Stimulated activated CD4-positive, alpha-beta T cell treated with anti-CD3 and anti-CD28 coated beads, TNF-alpha, amount 100 ng/mL, for 24 hours (primary cell): ENCODE data around the gene DCTN5.
"Not testable (repeated sequence)": the region's sequence is repeated elsewhere in the genome, so short reads cannot be mapped to it uniquely, and the experiment has no call there.

Source experiments
- DNase-seq, 3 experiments: peaks; one replicate each; pipeline ENCODE4 v3.0.0-alpha.2; 2020; ENCODE audit warnings: low read depth in 3 of 3

The DCTN5 gene

GRCh38 chr16:23640931-23641765 lies at the start of gene DCTN5, which contains the start of gene PALB2:
DCTN5 (plus strand) TSS chr16:23641466; CDS start chr16:23641543, 77 bp downstream.
PALB2 (minus strand) TSS chr16:23641310; CDS start chr16:23641157, 153 bp downstream.
- DNase-seq, result peak; percentile 77 to 89 (median 81)

GRCh38 chr16:23594186-23594585 lies 47.1 kb upstream of the DCTN5 start:
- DNase-seq, result no peak

DNA sequence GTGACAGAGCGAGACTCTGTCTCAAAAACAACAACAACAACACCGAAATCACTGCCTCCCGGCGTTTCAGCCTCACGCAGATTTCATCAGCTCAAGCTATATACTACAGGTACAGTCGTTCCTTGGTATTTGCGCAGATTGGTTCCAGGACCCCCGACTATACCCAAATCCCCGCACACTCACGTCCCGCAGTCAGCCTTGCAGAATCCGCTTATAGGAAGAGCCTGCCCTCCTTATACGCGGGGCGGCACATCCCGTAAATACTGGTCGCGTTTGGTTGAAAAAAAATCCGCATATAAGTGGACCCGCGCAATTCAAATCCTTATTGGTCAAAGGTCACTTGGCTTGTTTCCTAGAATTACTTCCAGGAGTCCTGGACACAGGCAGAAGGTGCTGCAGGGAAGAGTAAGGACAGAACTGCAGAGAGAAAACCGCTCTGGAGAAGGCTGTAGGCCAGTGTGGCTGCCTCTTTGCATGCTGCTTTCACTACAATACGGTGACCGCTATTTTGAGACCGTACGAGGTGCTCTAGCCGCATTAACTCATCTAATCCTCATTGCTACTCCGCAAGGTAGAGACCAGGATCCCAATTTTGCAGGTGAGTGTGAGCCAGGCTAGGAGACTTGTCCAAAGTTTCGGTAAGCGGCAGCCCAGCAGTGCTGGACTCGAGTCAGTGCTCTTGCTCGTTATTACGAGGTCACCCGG lies 45.9 kb upstream of the DCTN5 start:
- no peak for DNase-seq

DNA sequence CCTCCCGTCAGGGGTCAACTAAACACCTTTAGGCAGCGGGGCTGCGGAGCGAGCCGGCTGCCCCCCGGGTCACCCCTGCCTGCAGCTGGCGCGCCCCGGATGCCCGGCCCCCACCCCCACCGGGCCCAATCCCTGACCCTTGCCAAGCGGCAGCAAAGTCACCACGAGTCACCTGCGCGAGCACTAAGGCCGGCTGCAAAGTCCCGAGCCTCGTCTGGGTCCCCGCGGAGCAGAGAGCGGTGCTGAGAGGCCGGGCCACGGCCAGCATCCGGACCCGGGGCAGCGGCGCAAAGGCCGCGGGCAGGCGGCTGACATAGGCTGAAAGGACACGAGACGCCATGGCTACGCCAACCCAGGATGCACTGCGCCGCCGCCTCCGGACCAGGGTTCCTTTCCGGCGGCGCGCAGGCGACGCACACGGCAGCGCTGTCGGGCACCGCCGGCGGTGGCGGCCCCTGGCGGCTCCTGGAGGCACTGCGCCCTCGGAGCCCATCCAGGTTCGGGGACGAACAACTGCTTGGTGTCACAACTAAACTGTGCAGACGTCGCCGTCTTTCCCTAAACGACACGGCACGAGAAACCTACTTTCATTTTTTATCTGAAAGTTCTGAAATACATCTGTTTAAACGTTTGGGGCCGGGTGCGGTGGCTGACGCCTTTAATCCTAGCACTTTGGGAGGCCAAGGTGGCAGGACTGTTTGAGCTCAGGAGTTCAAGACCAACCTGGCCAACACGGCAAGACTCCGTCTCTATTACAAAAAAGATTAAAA lies 45.1 kb upstream of the DCTN5 start, which contains the start of gene NDUFAB1:
Gene NDUFAB1 (minus strand): TSS at position 366 of the 770 bp plus-strand sequence. CDS start 26 bp downstream, at position 340.
- DNase-seq, result peak; percentile 81 to 89 (median 83)

DNA sequence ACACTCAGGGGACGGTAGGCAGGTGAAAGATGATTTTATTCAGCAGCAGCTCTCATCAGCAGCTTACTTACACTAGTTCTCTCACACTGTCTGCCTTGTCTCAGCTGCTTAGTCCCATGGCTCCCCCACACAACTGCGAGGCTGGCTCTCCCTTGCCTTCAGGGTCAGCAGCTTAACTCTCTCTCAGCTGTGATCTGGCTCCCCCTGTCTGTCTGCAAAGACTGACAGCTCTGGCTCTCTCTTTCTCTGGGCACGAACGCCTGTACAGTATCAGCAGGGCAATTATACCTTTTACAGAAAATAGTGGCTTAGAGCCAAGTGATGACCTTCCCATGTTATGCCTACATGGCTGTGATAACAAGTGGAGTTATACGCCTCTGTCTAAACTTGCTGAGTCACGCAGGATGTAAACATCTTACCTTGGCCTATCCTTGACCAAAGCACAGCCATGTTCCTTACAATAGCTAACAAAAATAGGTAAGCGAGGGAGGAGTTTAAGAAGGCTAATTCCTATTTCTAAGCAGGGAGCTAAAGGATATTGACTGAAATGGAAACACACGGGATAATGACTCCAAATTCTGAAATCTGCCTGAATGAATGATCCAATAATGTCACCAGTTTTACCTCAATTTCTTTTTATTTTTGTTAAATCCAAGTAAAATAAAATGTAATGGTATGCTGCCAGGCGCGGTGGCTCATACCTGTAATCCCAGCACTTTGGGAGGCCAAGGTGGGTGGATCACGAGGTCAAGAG lies 44.1 kb upstream of the DCTN5 start:
- DNase-seq, result no peak

DNA sequence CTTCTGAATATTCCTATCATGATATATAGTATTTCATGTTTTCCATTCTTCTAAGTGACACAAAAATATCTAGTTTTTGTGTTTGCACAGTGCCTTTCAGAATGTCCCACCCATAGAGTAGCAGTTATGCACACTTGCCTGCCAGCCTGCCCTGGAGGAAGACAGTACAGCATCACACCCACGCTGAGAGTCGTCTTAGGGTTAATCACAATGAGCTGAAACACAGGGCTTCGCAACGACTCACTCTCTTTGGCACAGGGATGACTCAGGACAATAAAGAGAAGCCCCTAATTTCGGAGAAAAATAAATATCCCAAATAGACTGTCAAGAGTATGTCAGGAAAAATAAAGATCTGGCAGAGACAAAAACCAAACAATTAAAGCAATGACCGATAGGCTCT lies 33.5 kb upstream of the DCTN5 start:
- DNase-seq, result no peak

GRCh38 chr16:23608194-23608593 lies 33.1 kb upstream of the DCTN5 start:
- DNase-seq, result no peak

- DNase-seq, result no peak
These were observed 31.3 kb upstream of the DCTN5 start for GRCh38 chr16:23609929-23610328.

DNA sequence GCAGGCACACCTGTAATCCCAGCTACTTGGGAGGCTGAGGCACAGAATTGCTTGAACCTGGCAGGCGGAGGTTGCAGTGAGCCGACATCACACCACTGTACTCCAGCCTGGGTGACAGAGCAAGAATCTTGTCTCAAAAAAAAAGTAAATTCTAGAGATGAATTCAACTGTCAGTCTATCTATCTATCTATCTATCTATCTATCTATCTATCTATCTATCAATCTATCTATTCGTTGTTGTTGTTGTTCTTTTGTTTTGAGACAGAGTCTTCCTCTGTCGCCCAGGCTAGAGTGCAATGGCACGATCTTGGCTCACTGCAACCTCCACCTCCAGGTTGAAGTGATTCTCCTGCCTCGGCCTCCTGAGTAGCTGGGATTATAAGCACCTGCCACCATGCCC lies 30.4 kb upstream of the DCTN5 start:
- DNase-seq, result not testable (repeated sequence)

- no peak for DNase-seq
These were observed 29.3 kb upstream of the DCTN5 start for GRCh38 chr16:23611936-23612335.

DNA sequence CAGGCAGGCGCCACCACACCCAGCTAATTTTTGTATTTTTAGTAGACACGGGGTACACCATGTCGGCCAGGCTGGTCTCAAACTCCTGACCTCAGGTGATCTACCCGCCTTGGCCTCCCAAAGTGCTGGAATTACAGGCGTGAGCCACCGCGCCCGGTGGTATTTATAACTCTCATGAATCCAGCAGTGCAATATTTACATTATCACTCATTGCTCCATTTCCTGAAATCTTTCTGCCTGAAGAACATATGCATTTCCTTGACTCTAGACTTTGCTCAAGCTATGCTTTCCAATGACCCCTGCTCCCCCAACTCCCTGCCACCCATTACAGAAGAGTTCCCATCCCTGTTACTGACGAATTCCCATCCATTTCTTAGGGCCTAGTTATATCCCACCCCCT lies 25.5 kb upstream of the DCTN5 start:
- no peak for DNase-seq

DNA sequence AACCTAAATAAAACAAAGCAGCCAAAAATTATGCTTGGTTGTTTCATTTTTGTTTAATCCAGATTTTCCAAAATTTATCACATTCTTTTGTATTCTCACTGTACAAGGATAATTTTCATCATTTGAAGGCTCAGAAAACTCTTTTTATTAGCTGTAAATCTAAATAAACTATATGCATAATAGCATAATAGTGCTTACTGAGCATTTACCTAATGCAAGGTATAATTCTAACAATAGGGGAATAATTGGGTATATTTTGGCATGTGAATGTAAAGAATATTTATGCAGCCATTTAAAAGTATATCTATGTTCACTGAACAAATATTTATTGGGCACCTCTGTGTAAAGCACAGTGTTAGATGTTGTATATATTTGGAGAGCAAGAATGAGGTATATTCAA lies 17.2 kb upstream of the DCTN5 start:
- DNase-seq, result no peak

- DNase-seq, result no peak
These were observed 11.8 kb upstream of the DCTN5 start for GRCh38 chr16:23629516-23629915.

DNA sequence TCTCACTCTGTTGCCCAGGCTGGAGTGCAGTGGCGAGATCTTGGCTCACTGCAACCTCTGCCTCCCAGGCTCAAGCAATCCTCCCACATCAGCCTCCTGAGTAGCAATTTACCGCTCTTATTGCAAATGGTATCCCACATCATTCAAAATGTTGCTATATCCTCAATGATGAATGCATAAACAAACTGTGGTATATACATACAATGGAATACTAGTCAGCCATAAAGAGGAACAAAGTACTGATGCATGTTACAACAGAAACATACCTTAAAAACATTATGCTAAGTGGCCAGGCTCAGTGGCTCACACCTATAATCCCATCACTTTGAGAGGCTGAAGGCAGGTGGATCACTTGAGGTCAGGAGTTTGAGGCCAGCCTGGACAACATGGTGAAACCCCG lies 9.4 kb upstream of the DCTN5 start:
- not testable (repeated sequence) for DNase-seq

- DNase-seq, result no peak
These were observed 6.7 kb upstream of the DCTN5 start for GRCh38 chr16:23634461-23635036.

DNA sequence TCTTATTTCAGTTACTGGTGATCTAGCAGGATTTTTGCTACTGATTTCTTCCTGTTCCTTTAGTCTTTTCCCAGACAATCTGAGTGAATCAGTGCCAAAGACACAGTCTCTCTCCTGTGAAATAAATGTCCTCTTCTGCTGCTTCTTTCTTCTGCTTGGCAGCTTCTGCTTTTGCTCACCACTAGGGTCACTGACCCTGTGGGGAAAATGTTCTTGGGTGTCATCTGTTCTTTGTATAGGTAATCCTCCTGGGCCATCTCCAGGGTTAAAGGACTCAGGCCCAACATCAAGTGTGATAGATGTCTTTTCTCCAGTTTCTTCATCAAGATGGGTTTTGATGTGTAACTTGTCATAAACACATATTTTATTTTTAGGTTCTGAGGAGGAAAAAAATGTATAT lies 5.3 kb upstream of the DCTN5 start:
- DNase-seq, result no peak

GRCh38 chr16:23640615-23640930 lies 693 bp upstream of the DCTN5 start:
- DNase-seq, result peak in 1 of 3 experiments; percentile 2

DNA sequence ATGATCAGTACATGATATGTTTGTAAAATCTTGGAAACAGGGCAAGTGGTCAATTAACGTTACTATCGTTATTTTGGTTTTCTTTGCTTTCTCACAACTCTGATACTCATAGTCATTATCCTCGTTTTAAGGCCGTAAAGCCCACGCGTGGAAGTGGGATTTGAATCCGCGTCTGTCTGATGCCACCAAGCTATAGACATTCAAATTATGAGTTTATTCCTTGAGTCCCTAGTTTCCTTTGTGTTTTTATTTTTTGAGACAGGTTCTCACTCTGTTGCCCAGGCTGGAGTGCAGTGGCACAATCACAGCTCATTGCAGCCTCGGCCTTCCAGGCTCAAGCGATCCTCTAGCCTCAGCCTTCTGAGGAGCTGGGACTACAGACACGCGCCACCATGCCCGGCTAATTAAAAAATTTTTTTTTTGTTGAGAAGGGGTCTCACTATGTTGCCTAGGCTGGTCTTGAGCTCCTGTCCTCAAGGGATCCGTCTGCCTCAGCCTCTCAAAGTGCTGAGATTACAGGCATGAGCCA lies 1.0 kb downstream of the DCTN5 start:
- DNase-seq, result no peak

DNA sequence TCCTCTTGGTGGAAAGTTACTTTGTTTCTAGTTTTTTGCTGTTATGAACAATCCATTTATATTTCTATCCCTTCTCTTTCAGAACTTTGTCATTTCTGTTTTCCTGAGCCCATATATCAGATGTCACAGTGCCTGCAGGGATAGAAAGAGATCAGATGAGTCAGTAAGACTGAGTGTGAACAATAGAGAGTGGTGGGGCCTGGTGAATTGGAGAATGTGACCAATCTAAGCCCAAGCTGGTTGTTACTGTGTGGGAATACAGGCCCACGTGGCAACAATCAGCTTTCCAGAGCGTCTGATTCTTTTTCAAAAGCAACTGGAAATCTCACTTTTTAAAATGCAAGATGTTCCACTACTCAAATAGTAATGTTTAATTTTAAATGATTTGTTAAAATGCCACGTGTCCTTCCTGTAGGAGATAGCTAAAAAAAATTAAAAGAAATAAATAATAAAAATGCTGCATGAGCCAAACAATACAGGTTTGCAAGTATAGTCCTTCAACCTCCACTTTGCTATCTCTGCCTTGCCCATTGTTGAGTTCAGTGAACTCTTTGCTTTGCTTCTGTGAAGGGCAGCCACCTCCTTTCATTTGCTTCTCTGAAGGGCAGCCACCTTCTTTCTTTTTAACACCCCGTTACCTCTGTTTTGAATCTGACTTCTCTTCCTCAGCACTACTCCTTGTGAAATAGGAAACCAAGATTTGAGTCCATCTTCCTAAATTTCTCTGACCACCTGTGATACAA lies 9.6 kb downstream of the DCTN5 start:
- DNase-seq, result no peak

GRCh38 chr16:23651943-23652468 lies 10.7 kb downstream of the DCTN5 start:
- no peak for DNase-seq
